Measurements from ENCODE around the gene CUEDC2.

GRCh38 chr10:102425444-102425843 is 6.9 kb downstream of the CUEDC2 start:
- TF ChIP-seq CTCF (IDR thresholded peaks at IDR 0.05; ENCODE audit: low read length) (no peak), EZH2 (IDR thresholded peaks at IDR 0.05; ENCODE audit: borderline replicate concordance, low read length) (no peak)
